Endothelial cell of umbilical vein (primary cell): ENCODE data around the gene RANBP6.
A peak's percentile ranks its signal among the peaks of the same experiment; 100 is the strongest.

Experiments
- EZH2 ChIP-seq: IDR thresholded peaks from 2 replicates; pipeline ENCODE4 v1.6.1; 2012; ENCODE audit warnings: borderline replicate concordance, low read depth, mild to moderate bottlenecking, moderate library complexity, low read length, inconsistent platforms; ENCODE audit not compliant: severe bottlenecking
- POLR2A ChIP-seq: IDR thresholded peaks from 2 replicates; pipeline ENCODE4 v1.6.1; 2012; ENCODE audit warnings: low read depth, mild to moderate bottlenecking, control low read depth, low read length
- TF ChIP-seq, protein P1 (sequence below), 2 donors: IDR thresholded peaks; 1 replicate in 1 of 2; 2 replicates in 1 of 2; pipeline ENCODE4 v1.5.1; 2011; ENCODE audit warnings: low read length in 2 of 2, mild to moderate bottlenecking in 2 of 2, moderate library complexity in 2 of 2, control low read depth in 1 of 2, inconsistent platforms in 1 of 2, low read depth in 1 of 2; ENCODE audit not compliant: insufficient read depth in 1 of 2; ENCODE audit errors: extremely low read depth in 1 of 2

GRCh38 chr9:6015278-6016157 lies at the start of gene RANBP6:
- TF ChIP-seq POLR2A = peak; percentile 30
- TF ChIP-seq, protein P1, sequence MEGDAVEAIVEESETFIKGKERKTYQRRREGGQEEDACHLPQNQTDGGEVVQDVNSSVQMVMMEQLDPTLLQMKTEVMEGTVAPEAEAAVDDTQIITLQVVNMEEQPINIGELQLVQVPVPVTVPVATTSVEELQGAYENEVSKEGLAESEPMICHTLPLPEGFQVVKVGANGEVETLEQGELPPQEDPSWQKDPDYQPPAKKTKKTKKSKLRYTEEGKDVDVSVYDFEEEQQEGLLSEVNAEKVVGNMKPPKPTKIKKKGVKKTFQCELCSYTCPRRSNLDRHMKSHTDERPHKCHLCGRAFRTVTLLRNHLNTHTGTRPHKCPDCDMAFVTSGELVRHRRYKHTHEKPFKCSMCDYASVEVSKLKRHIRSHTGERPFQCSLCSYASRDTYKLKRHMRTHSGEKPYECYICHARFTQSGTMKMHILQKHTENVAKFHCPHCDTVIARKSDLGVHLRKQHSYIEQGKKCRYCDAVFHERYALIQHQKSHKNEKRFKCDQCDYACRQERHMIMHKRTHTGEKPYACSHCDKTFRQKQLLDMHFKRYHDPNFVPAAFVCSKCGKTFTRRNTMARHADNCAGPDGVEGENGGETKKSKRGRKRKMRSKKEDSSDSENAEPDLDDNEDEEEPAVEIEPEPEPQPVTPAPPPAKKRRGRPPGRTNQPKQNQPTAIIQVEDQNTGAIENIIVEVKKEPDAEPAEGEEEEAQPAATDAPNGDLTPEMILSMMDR (IDR thresholded peaks at IDR 0.05; ENCODE audit: extremely low read depth in 1 of 2, insufficient read depth in 1 of 2, low read depth in 1 of 2, low read length in 2 of 2) = no peak
- TF ChIP-seq EZH2 = no peak
